ENCODE measurements around the gene HS3ST3A1. TPM values are rescaled to one million over a fixed set of nuclear protein-coding genes. Genes with fewer than 3 reads are reported as not detected.

HS3ST3A1 gene
- total RNA-seq, 1 donor from 2014 or later, result 8.8 TPM

DNA sequence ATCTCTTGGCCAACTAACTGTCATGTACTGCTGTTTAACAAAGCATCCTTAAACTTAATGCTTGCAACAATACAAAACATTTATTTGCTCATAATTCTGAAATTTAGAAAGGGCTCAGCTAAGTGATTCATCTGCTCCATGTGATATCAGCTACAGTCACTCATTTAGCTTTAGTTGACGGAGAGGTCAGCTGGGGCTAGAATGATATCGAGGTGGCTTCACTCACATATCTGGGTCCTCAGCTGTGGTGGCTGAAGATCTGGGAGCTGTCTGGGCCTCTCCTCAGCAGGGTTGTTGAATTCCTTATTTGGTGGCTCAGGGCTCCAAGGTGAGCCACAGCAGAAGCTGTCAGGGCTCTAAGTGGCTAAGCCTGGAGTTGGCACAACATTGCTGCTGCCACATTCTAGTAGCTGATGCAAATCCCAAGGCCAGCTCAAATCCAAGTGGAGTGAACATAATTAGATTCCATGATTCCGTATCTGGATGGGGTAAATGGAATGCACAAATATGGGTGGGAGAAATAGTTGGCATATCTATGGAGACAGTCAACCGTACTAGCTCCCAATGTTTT, 62.8 kb downstream of the HS3ST3A1 start:
- H3K27ac Mint-ChIP-seq (ENCODE audit: unreplicated experiment), result peak overlapping the region; percentile 51
- H3K27me3 Mint-ChIP-seq (ENCODE audit: low read depth), result no peaks in the 10 kb centered on the region
- no peak for DNase-seq (ENCODE audit: low spot score)
- no peak overlapping the region for H3K4me3 Mint-ChIP-seq (ENCODE audit: unreplicated experiment)
- TF ChIP-seq, protein P1, sequence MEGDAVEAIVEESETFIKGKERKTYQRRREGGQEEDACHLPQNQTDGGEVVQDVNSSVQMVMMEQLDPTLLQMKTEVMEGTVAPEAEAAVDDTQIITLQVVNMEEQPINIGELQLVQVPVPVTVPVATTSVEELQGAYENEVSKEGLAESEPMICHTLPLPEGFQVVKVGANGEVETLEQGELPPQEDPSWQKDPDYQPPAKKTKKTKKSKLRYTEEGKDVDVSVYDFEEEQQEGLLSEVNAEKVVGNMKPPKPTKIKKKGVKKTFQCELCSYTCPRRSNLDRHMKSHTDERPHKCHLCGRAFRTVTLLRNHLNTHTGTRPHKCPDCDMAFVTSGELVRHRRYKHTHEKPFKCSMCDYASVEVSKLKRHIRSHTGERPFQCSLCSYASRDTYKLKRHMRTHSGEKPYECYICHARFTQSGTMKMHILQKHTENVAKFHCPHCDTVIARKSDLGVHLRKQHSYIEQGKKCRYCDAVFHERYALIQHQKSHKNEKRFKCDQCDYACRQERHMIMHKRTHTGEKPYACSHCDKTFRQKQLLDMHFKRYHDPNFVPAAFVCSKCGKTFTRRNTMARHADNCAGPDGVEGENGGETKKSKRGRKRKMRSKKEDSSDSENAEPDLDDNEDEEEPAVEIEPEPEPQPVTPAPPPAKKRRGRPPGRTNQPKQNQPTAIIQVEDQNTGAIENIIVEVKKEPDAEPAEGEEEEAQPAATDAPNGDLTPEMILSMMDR (IDR thresholded peaks at IDR 0.05), result no peak
- H3K9me3 Mint-ChIP-seq (ENCODE audit: low read depth), result peaks cover 9% of the 10 kb centered on the region
- peaks cover 65% of the 10 kb centered on the region for H3K4me1 Mint-ChIP-seq (ENCODE audit: low read depth)
- H3K36me3 Mint-ChIP-seq (ENCODE audit: low read depth), result peaks cover 3% of the 10 kb centered on the region

DNA sequence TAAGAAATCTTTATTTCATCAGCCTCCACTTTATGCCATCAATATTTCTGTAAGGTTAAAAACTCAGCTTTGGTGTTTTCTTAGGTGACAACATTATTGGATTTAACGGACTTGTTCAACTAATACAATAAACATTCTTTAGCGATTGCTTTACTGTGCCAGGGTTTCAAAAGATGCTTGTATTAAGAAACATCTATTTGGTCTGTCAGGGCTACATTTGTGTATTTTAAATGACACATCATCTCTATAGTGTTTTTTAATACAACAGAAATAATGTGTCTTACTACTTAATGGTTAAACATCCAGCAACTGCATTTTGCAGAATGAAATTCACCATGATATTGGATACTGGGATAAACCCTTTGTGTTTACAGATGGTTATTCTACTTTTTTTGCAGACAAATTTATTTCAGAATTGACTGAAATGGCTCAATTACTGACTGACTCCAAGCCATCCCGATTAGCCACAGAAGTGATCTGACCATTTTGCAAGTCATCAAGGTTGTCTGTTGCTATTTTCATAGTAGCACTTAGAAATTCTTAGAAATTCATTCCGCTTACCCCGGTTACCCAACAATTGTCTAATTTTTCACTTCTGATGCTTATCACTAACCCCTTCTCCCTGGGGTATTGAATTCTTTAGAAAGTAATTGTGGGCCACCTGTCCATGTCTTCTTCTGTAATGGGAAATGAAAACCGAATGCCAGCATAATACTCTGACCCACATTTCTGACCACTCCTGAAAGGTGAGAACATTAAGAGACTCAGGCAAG, 63.7 kb downstream of the HS3ST3A1 start:
- Mint-ChIP-seq H3K4me3 (ENCODE audit: unreplicated experiment) (no peak overlapping the region), H3K27ac (ENCODE audit: unreplicated experiment) (peak overlapping the region; percentile 81), H3K27me3 (ENCODE audit: low read depth) (no peaks in the 10 kb centered on the region), H3K36me3 (ENCODE audit: low read depth) (peaks cover 3% of the 10 kb centered on the region), H3K4me1 (ENCODE audit: low read depth) (peaks cover 58% of the 10 kb centered on the region), H3K9me3 (ENCODE audit: low read depth) (peaks cover 9% of the 10 kb centered on the region)
- no peak for DNase-seq (ENCODE audit: low spot score)
- TF ChIP-seq, protein P1 (IDR thresholded peaks at IDR 0.05), result no peak

DNA sequence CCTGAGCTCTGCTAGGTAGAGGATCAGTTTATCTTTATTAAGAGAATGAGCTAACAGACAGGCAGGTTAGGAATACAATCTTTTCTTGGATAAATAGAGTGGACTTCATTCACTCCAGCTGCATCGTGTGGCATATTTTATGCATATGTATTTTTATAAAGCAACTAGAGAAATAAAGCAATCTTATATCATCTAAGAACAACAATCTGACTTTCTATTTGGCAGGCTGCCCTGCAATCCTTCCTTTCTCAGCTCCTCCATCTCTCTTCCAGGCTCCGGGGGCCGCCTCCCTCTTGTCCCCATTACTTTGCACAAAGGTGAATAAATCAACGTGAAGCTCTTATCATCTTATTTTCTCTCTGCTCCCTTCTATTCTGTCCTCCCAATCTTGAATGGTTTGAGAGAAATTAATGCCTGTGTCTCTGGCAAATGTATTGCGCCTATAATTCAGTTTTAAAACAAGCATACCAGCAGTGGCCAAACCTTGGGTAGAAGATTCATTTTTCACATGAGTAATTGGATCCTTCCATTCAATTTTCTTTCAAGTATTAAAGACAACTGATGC, 64.5 kb downstream of the HS3ST3A1 start:
- no peak for DNase-seq (ENCODE audit: low spot score)
- TF ChIP-seq, protein P1 (IDR thresholded peaks at IDR 0.05), result no peak
- Mint-ChIP-seq H3K9me3 (ENCODE audit: low read depth) (peaks cover 9% of the 10 kb centered on the region), H3K27me3 (ENCODE audit: low read depth) (no peaks in the 10 kb centered on the region), H3K4me1 (ENCODE audit: low read depth) (peaks cover 52% of the 10 kb centered on the region), H3K4me3 (ENCODE audit: unreplicated experiment) (no peak overlapping the region), H3K27ac (ENCODE audit: unreplicated experiment) (peak overlapping the region; percentile 81), H3K36me3 (ENCODE audit: low read depth) (peaks cover 3% of the 10 kb centered on the region)

DNA sequence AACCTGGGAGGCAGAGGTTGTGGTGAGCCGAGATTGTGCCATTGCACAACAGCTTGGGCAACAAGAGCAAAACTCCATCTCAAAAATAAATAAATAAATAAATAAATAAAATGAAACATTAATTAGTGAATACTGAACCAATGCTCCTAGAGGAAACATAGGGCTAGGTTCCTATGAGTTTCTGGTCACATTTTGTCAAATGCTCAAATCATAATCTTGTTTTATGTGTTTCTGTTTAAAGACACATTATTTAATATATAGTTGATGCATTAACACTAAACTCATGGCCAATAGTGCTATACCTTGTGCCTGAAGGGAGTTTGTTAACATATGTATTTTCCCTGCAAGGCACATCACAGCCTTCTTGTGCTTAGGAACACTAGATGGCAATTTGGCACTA, 66.8 kb downstream of the HS3ST3A1 start:
- H3K27ac Mint-ChIP-seq (ENCODE audit: unreplicated experiment), result no peak overlapping the region
- TF ChIP-seq, protein P1 (IDR thresholded peaks at IDR 0.05), result no peak
- peaks cover 6% of the 10 kb centered on the region for H3K9me3 Mint-ChIP-seq (ENCODE audit: low read depth)
- no peak overlapping the region for H3K4me3 Mint-ChIP-seq (ENCODE audit: unreplicated experiment)
- no peak for DNase-seq (ENCODE audit: low spot score)
- H3K27me3 Mint-ChIP-seq (ENCODE audit: low read depth), result no peaks in the 10 kb centered on the region
- H3K4me1 Mint-ChIP-seq (ENCODE audit: low read depth), result peaks cover 29% of the 10 kb centered on the region
- H3K36me3 Mint-ChIP-seq (ENCODE audit: low read depth), result peaks cover 5% of the 10 kb centered on the region

DNA sequence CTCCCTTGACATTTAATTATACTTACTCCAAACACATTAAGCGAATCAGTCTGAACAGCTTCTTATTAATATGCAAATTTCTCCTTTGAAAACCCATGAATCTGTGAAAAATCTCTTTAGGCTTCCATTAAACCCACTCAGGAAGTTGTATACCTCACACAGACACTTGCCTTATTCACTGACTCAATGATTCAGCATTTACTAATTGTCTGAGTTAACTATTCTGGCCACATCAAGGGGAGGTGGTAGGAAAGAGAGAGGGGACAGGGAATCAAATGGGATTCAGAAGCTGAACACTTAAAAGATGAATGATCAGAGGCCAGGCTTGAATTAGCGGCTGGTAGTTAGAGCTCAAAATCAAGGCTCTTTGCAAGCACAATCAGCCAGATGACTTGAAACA, 70.0 kb downstream of the HS3ST3A1 start:
- peaks cover 4% of the 10 kb centered on the region for H3K36me3 Mint-ChIP-seq (ENCODE audit: low read depth)
- TF ChIP-seq, protein P1 (IDR thresholded peaks at IDR 0.05), result no peak
- no peak overlapping the region for H3K4me3 Mint-ChIP-seq (ENCODE audit: unreplicated experiment)

More for the DNA sequence above, 70.0 kb downstream of the HS3ST3A1 start:
- Mint-ChIP-seq H3K4me1 (ENCODE audit: low read depth) (peaks cover 5% of the 10 kb centered on the region), H3K9me3 (ENCODE audit: low read depth) (peaks cover 3% of the 10 kb centered on the region), H3K27me3 (ENCODE audit: low read depth) (no peaks in the 10 kb centered on the region), H3K27ac (ENCODE audit: unreplicated experiment) (no peak overlapping the region)
- no peak for DNase-seq (ENCODE audit: low spot score)
